NCI-H82 (cell line): Measurements from ENCODE around the gene SPDYE2B.
"Not testable (repeated sequence)": the region's sequence is repeated elsewhere in the genome, so short reads cannot be mapped to it uniquely, and the experiment has no call there.

Source experiments
- DNase-seq: peaks from one replicate; lab custom pipeline; 2025; lab: John Stamatoyannopoulos, UW

SPDYE2B gene, protein sequence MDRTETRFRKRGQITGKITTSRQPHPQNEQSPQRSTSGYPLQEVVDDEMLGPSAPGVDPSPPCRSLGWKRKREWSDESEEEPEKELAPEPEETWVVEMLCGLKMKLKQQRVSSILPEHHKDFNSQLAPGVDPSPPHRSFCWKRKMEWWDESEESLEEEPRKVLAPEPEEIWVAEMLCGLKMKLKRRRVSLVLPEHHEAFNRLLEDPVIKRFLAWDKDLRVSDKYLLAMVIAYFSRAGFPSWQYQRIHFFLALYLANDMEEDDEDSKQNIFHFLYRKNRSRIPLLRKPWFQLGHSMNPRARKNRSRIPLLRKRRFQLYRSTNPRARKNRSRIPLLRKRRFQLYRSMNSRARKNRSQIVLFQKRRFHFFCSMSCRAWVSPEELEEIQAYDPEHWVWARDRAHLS

DNA sequence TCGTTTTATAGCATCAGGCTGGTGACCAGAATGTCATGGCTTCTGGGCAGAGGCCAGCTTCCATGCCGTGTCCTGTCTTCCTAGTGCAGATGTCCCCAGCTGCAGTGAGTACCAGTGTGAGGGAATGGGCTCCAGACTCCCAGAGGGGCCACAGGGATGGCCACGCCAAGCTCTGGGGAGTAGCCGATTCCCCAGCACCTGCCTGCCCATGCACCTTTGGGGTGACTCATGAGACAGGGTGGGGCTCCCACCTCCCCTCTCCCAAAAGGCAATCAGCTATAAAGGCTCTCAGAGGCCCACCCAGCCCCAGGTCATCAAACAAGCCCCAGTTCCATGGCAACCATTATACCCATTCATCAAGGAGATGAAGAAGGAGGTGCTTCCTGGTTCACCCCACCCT is at the start of gene SPDYE2B:
Gene SPDYE2B, plus strand, starts transcription at position 396 of the 400 bp plus-strand sequence. CDS start 2,030 bp downstream, outside the sequence.
- not testable (repeated sequence) for DNase-seq

DNA sequence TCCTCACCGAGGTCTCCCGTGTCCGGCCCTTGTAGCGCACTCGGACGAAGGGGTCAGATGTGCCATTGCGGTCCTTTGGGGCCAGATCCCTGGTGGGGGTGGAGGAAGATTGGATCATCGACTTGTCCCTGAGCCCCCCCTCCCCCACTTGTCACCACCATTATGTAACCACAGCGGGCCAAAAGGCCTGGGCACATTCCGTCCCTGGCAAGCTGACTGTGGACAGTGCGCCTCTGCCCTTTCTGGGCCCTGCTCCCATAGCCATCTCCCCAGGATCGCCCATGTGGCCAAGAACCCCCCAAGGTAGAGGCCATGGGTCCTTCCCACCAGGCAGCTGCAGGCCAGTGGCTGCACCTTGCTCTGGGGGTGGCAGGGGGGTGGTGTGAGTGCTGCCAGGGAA is 47.8 kb upstream of the SPDYE2B start:
- not testable (repeated sequence) for DNase-seq

DNA sequence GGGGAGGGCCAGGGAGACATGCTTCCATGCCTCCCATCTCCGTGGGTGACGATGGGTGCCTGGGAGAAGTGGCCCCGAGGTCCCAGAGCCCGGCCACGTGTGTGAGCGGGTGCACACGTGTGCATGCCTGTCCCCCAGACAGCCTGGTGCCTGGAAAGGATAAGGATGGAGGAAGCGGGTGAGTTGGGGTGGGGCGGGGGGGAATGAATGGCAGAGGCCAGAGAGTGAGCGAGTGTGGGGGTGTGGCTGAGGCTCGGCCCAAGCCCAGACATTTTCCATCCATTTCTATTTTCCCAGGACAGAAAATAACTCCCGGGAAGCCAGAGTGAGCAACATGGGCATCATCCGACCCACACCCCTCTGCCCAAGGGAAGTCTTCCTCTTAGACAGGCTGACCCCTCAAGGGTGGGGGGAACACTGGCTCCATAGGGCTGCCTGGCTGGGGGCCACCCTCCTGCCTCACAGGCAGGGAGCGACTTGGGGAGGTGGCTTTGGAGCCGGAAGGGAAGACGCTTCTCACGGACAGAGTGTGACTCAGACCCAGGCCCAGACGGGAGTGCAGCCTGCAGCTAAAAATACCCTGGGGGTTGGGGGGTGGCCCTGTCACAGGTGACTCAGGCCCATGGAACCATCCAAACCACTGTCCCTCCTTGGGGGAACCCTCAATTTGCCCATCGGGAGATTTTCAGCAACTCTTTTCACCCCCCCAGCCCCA is 45.5 kb upstream of the SPDYE2B start:
- DNase-seq: not testable (repeated sequence)

DNA sequence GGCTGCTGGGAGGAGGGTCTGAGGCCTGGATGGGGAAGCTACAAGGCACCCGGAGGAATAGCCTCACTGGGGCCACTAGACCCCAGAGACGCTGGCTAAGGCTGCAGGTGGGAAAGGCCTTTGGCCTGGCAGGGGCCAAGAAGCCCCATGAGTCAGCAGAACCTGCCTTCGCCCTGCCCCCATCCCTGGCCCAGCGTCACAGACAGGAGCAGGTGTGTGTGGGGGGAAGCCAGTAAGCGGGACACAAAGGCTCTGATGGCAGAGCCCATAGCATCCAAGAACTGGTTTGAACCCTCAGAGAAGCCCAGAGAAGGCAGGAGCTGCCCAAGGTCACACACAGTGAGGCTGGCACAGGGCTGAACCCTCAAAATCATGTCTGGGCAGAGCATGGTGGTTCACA is 43.3 kb upstream of the SPDYE2B start:
- DNase-seq: not testable (repeated sequence)

DNA sequence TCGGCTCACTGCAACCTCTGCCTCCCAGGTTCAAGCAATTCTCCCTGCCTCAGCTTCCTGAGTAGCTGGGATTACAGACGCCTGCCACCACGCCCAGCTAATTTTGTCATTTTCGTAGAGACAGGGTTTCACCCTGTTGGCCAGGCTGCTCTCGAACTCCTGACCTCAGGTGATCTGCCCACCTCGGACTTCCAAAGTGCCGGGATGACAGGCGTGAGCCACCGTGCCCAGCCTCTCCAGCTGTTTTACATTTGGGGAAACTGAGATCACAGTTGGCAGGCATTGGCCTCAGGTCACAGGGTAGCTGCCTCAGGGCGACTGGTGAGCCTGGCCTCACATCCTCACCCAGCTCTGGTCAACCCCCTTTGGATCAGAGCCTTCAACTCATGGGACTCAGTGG is 40.4 kb upstream of the SPDYE2B start:
- not testable (repeated sequence) for DNase-seq

DNA sequence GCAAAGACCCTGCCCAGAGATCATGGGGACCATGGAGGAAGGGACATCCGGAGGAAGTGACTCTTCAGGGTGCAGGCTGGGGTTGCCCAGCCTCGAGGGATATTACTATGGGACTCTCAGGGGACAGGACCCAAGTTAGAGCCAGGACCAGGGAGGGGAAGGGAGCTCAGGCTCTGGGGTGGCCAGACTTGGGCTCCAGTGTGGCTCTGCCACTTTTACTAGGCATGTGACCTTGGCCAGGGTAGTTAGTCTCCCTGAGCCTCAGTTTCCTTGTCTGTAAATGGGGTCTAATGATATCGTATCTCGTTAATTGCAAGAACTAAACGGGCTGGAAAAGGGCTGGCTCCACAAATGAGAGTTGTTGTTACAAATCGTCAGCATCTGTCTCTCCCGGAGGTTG is 39.7 kb upstream of the SPDYE2B start:
- DNase-seq: not testable (repeated sequence)

DNA sequence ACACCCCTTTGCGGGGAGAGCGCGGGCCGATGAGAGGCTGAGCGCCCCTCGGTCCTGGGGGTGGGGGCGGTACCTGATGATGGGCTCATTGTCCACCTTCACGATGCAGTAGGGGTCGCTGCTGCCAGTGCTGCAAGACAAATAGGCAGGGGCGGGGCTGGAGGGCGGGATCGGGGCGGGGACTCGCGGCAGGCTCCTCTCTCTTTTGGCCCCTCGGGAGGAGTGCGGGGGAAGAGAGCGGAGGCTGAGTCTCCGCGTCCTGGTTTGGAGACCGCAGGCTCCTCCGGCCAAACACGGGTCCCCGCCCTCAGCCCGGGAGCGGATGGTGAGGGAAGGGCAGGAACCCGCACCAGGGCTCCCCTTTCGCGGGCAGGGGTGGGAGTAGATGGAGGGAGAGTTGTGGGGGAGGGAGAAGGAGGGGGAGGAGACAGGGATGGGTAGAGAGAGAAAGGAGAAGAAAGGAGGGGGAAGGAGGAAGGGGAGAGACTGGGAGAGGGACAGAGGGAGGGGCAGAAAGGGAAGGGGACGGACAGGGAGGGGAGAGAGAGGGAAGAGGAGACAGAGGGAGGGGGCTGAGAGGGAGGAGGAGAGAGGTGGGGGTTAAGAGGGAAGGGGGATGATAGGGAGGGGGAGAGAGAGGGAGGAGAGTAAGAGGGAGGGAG is 39.0 kb upstream of the SPDYE2B start:
- DNase-seq: not testable (repeated sequence)

DNA sequence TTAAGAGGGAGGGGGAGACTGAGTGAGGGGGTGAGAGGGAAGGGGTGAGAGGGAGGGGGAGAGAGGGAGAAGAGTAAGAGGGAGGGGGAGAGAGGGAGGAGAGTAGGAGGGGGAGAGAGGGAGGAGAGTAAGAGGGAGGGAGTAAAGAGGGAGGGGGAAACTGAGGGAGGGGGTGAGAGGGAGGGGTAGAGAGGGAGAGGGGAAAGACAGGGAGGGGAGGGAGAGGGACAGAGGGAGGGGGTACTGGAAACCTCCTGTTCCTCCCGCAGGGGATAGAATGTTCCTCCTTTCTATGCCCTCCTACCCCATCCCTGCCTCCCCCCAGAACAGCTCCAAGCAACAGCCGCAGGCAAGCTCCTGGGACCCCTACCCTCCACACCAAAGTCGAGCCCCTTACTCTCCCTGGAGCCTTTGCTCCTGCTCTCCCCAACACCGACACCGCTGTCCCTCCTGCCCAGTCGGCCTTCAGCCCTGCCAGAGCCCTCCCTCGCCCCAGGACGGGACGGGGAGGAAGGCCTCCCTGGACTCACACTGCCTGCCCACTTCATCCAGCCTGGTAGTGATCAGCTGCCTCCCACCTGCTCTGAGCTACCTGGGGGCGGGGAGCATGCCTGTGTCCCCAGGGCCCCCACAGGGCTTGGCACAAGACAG is 38.3 kb upstream of the SPDYE2B start:
- not testable (repeated sequence) for DNase-seq

DNA sequence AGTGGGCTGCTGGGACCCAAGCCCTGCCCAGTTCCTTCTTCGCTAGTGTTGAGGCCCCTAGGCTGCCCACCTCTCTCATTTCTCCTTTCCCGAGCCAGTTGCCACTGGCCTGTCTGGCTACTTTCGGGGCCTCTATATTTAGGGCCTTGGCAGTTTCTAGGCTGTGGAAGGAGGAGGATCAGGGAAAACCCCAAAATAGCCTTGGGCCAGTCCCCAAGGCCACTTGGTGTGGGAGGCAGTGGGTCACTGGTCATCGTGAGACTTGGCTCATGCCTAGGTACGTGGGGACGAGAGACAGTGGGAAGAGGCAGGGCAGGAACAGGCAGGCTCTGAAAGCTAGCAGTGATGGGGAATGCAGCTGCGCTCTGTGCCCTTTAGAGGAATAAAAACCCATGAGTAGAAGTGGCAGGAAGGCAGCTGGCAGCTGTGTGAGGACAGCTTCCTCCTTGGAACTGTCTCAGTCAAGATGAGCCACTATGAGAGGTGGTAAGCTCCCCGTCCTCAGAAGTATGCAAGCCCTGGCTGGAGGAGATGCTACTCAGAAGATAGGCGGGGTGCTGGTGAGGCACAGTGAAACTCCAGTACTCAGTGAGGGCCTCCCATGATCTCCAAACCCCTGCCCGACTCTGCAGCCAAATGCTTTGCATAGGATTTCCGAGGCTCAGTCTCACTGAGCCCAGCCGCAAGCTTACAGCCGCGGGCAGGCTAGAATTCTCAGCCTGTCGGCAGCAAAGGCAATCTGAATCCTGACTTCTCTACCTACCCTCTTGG is 36.4 kb upstream of the SPDYE2B start:
- DNase-seq: not testable (repeated sequence)

DNA sequence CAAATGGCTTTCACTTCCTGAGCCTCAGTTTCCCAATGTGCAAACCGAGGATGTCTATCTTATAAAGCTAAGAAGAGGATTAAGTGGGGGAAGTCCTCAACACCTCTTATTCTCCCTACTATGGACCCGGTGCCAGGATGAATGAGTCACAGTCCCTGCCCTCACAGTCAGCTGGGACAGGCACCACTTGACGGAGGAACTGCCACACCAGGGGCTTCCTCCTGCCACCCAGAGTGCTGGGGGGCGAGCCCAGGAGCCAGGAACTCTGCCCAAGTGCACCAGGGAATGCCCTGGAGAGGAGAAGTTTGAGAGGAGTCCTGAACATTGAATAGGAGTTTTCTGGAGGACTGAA is 35.8 kb upstream of the SPDYE2B start:
- DNase-seq: not testable (repeated sequence)

DNA sequence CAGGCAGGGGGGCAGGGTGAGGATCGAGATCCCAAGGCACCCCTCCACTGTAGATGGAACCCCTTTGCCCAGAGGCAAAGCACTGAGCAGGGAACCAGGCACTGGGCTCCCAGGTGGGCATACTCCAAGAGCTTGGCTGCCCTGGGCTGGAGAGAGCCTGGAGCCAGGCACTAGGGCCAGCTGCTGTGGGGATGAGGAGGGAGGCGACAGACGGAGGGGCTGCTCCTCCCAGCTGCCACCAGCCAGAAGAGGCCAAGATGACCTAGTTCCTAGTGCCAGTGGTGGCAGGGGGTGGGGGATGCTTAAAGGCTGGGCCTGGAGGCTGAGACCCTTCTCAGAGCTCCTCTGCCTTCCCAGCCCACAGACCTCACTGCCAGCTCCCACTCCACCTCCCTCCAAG is 35.2 kb upstream of the SPDYE2B start:
- DNase-seq: not testable (repeated sequence)

DNA sequence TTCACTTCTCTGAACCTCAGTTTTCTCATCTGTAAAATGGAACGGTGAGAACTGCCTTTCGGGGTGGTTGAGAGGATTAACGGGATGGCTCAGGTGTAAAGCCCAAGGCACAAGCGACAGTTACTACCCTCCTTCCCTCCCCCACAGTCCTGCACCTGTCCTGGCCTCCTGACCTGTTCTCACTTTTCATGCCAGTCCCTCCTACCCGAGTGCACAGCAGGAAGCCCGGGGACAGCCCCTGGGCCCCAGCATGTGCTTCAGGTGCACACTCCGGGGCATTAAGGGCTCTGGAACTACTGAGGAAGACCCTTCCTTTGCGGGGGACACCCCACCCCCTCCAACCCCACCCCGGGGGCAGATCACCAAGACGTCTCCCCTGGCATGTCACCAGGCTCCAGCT is 34.2 kb upstream of the SPDYE2B start:
- DNase-seq: not testable (repeated sequence)

DNA sequence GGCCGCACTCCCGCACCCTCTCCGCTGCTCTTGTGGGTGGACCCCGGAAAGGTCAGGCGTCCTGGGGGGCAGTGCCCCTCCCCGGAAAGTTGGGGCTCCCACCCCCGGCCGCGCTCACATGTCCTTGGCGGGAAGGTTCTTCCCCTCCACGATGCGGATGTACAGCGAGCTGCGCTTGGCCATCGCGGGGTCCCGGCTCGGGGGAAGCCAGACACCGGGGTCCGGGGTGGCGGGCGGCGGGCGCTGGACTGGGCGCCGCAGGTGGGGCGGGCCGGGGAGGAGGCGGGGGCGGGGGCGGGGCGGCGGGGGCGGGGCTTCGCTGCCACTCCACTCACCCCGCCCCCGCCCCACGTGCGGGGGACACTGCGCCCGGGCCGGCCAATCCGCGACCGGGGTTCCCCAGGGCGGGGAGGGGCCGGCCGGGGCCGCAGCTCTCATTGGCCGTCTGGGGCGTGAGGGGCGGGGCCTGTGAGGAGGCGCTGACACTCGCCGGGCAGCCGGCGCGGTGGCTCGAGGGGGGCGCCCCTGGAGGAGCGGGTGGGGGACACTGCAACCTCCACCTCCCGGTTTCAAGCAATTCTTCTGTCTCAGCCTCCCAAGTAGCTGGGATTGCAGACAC is 33.5 kb upstream of the SPDYE2B start, which contains the start of gene RASA4:
Gene RASA4, minus strand, starts transcription at position 250 of the 619 bp plus-strand sequence. Its CDS starts 67 bp downstream, at position 183.
- not testable (repeated sequence) for DNase-seq

DNA sequence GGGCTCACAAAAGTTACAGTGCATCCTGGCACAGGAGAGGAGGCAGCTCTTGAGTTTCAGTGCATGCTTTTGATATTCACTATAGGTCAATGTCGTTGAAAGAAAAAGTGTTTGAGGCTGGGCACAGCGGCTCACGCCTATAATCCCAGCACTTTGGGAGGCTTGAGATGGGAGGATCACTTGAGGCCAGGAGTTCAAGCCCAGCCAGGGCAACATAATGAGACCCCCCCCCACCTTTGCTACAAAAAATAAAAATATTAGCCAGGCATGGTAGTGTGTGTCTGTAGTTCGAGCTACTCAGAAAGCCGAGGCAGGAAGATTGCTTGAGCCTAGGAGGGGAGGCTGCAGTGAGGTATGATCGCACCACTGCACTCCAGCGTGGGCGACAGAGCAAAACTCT is 32.0 kb upstream of the SPDYE2B start:
- not testable (repeated sequence) for DNase-seq

DNA sequence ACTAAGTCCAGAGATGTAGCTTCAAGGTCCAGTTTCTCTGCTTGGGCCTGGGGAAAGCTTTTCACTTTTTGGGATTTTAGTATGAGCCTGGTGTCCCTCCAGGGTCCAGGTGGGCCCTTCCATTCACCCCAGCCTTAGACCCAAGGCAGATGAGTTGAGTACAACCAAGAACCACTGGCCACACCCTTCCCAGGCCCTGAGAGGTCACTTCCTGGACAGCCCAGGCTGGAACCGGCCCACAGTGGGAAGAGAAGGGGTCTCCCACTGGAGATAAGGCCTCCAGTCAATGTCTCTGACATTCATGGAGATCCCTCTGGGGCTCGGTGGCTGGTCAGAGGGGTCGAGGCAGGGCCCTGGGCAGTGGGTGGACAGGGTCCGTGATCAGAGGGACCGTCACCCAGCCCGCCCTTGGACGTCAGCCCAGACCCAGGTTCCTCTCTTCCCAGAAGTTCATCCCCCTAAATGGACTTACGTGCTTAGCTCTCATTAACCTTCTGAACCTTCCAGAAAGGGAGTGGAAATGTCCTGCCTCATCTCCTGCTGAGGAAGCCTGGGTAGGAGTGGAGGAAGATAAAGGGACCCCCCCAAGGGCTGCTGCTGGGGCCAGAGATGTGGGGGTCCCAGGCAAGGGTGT is 22.7 kb upstream of the SPDYE2B start:
- DNase-seq: not testable (repeated sequence)

DNA sequence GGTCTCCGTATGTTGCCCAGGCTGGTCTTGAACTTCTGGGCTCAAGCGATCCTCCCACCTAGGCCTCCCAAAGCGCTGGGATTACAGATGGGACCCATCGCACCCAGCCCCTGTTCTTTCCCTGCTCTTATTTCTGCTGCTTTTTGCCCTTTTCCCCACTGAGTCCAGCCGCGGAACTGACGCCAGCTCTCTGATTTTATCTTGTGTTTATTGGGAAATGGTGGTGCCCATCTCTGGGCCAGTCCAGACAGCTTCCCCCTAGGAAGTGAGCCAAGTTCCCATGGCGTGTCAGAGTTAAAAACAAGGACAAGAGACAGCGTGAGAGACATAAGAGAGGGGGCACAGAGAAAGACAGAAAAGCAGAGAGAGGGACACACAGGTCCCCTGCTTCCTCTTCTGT is 19.5 kb upstream of the SPDYE2B start:
- not testable (repeated sequence) for DNase-seq

DNA sequence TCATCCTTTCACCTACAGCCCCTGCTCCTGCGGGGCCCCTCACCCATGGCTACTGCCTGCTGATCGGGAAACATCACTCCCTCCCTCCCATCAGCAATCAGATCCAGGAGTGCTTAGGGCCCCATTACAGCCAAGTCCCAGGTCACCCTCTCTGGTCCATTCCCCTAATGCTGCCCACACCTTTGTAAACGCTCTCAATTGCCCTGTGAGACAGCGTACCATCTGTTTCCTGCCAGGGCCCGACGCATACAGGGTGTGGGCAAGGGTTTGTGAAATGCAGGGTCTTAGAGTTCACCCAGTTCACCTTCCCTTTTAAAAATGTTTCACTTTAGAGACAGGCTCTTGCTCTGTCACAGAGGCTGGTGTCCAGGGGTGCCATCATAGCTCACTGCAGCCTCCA is 15.8 kb upstream of the SPDYE2B start:
- DNase-seq: not testable (repeated sequence)

DNA sequence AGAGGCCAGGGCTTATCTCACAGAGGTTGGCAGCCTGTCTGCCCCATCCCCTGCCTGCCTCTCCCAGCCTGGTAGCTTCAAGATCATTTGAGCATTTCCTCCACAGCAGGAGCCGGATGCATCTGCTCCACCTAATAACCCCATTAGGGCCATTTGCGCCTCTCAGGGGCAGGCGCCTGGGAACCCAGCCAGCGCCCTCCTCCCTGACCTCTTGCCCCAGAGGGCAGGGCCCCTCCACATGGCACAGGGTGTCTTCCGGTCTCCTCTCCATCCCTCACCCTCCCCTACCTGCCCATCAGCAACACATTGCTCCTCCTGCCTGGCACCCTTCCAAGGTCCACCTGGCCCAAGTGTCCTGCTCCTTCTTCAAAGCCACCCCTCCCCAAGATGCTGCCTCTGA is 14.8 kb upstream of the SPDYE2B start:
- DNase-seq: not testable (repeated sequence)

DNA sequence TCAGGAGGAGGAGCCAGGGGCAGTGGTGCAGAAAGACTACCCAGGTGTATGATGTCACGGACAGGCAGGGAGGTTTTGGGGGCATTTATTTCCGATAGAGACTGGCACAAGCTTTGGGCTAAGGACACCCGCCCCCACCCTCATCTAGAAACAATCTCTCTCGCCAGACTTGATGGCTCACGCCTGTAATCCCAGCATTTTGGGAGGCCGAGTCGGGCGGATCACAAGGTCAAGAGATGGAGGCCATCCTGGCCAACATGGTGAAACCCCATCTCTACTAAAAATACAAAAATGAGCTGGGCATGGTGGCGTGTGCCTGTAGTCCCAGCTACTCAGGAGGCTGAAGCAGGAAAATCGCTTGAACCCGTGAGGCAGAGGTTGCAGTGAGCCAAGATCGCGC is 13.2 kb upstream of the SPDYE2B start:
- not testable (repeated sequence) for DNase-seq

DNA sequence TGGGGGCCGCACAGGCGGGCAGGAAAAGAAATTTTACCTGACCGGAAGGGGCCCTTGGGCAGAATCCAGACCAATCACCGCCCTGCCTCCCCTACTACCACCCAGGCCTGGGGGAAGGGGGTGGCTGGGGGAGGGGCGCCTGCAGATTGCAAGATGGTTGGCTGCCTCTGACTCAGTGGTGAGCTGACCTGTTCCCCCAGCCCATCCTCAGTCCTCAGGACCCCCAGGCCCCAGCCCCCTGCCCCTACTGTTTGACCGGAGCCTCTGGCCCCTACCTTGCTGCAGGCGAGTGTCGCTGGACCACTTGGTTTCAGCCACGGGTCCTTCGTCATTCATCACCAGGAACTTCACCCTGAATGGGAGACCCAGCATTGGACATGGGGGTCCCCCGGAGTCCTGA is 11.3 kb upstream of the SPDYE2B start:
- not testable (repeated sequence) for DNase-seq
